GM18520 (cell line): Measurements from ENCODE around the gene ENTPD6.
A peak's percentile ranks its signal among the peaks of the same experiment; 100 is the strongest.

Experiments used
- ATAC-seq: cut with Tn5 transposase; IDR thresholded peaks from one replicate; pipeline ENCODE4 v1.9.1; 2021; ENCODE audit not compliant: unreplicated experiment

ENTPD6 gene

GRCh38 chr20:25187635-25188034, 7.9 kb upstream of the ENTPD6 start:
- no peak for ATAC-seq

- ATAC-seq = no peak
Measured at GRCh38 chr20:25188218-25188617, 7.3 kb upstream of the ENTPD6 start.

GRCh38 chr20:25191051-25191450, 4.5 kb upstream of the ENTPD6 start:
- ATAC-seq = no peak

DNA sequence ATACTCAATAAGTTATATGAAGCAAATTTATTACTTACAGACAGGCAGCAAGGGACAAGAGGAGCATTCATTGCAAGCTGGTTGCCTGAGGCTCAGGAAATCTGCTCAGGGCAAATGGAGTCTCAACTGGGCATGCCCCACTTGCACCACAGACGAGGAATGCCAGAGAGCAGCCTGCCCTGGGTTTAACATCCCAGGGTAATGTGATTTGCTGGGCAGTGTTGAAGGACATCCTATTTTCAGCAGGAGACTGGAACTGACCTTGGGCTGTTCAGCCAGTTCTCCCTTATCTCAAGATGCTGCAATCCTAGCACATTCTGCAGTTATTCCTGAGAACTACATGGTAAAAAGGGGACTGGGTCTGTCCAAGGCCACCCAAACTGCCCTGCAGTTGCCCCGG, 3.8 kb upstream of the ENTPD6 start:
- ATAC-seq = no peak

GRCh38 chr20:25193843-25194242, 1.7 kb upstream of the ENTPD6 start:
- ATAC-seq = no peak

DNA sequence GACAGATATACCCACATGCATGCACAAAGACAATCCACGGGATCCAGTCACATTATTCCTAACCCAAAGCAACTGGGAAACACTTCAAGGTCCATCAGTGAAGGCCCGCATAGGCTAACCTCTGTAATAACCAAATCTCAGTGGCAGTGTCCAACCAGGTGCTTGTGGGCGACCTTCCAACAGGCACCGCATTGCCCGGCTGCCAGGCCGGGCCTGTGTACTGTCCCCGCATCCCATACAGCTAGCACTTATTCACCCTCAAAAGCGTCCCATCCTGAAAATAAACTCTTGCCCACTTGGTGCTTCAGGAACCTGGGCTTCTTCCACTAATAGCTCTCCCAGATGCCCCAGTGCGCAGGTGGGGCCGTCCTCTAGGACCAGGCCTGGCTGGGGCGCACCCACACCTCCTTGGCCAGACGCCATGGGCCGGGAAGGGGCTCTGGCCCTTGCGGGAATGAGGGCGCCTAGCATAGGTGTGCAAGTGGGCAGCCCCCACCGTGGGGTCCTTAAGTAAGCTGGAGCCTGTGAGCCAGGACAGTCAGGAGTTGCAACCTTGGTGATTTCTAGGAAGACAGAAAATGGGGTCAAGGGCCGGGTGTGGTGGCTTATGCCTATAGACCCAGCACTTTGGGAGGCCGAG, 1.1 kb upstream of the ENTPD6 start:
- no peak for ATAC-seq

DNA sequence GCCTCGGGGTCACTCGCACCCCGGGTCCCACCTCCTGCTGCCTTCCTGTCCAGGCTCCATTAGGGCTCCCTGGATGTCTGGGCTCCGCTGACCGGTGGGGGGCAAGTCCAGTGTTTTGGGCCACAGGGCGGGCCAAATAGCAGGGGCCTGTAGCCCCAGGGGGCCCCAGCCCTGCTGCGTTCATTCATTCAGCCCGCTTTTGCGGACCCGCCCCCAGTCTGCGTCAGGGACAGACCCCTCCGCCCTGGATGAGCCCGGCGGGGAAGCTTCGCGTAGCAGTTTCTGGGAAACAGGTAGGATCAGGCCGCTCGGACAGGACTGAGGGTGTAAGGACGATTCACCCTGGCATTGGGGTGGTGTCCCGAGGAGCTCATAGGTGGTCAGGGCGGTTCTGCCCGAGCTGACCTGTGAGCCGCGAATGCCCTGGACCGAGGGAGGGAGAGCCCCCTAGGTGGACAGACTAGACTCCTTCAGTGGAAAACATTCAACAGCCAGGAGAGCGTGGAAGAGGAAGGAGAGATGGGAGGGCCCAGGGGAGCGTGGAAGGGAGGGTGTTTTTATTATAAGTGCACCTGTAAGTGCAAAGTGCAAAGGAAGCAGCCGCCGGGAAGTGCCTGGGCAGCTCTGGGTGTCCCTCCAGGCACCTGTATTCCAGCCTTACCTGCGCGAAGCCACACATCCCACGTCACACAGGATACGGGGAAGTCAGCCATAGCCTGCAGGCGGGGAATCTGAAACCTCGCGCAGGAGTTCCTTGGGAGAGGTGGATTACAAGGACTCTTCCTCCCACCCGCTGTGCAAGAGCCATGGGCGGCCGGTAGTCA, 662 bp downstream of the ENTPD6 start:
- ATAC-seq = peak; percentile 7

DNA sequence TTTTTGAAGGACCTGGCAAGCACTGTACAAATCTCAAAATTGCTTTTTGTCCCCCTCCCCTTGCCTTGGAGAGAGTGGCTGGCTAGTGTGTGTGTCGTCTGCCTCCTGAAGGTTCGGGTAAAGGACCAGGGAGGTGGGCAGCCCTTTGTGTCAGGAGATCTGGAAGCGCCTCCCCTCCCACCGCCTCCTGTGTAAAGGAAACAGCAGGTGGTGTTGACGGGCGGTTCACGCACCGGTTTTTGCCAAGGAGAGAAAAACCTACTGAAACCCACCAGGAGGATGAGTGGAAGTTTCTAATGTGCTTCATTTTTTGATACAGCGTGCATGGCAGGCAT, 1.2 kb downstream of the ENTPD6 start:
- ATAC-seq = no peak

DNA sequence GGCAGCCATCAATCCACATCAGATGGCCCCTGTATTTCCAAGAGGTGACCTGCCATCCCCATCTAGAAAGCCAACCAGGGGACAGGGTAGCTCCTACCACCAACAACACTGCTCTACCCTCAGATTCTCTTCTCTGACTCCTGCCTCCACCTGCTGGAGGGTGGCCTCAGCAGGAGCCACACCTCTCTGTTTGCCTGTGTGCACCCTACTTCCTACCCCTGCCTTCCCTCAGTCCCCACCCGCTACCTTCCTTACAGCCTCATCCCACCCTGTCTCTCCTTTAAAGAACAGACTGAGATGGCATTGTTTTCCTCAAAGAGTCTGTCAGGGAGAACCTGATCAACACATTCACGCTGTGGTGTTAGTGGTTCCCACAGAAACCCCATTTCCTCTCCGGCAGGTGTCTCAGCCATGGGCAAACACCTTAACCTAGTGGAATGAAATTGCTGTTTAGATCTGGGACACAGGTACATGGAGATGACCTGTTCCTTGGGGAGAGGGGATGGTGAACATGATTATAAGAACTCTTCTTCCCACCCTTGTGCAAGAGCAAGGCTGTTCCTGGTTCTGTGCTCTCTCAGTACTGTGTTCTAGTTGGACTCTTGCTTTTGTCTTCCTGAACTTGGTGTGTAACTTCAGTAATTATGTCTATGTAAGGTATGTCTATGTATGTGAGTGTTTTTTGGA, 1.8 kb downstream of the ENTPD6 start:
- no peak for ATAC-seq

GRCh38 chr20:25197870-25198190, 2.3 kb downstream of the ENTPD6 start:
- ATAC-seq = no peak

GRCh38 chr20:25198663-25199383, 3.3 kb downstream of the ENTPD6 start:
- ATAC-seq = no peak

DNA sequence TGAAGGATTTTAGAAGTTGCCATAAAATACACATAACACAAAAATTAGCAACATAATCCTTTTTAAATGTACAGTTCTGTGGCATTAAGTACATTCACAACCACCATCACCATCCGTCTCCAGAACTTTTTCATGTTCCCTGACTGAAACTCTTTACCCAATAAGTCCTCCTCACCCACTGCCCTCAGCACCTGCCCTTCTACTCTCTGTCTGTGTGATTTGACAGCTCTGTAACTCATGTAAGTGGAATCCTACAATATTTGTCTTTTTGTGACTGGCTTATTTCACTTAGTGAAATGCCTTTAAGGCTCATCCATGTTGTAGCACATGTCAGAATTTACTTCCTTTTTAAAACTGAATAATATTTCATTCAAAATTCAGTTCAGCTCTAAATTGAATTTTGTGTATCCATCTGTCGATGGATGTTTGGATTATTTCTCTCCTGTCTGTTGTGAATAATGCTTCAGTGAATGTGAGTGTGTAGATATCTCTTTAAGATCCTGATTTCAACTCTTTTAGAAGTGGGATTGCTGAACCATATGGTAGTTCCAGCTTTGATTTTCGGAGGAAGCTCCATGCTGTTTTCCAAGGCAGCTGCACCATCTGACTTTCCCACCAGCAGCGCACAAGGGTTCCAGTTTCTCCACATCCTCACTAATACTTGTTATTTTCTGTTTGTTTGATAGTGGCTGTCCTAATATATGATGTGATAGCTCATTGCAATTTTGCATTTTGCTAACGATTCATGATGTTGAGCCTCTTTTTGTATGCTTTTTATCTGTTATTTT, 4.2 kb downstream of the ENTPD6 start:
- ATAC-seq = no peak

- ATAC-seq = no peak
Measured at GRCh38 chr20:25203089-25203488, 7.6 kb downstream of the ENTPD6 start.

- no peak for ATAC-seq
Measured at GRCh38 chr20:25203871-25204320, 8.4 kb downstream of the ENTPD6 start.

DNA sequence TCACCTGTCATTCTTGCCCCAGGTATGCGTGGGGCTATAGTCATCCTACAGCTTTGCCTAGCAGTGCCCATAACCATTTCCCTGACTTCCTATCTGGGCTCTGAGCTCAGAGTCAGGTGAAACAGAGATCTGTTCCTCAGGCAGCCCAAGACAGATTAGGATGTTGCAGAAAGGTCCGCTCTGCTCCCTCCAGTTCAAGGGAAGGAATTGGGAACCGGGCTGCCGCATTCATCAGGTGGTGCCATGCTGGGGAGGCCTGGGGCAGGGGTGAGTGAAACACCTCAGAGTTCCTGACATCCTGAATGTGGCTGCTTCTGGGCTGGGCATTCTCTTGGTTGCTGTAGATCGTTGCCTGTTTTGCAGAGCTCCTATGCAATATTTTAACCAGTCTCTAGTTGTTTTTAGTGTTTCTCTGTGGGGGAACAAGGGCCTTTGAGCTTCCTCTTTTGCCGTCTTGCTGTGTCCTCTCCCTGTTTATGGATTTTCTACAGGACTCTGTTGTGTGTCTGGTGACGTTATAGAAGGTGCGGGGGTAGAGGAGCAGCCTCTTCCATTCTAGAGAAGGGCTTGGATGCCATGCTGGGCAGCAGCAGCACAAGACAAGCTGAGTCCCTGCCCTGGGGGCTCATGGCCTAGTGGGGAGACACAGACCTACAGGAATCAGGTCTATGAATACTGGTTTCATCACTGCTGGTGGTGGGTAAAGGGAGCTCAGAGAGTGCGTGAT, 9.2 kb downstream of the ENTPD6 start:
- no peak for ATAC-seq

GRCh38 chr20:25205277-25206062, 10.0 kb downstream of the ENTPD6 start:
- ATAC-seq = no peak

DNA sequence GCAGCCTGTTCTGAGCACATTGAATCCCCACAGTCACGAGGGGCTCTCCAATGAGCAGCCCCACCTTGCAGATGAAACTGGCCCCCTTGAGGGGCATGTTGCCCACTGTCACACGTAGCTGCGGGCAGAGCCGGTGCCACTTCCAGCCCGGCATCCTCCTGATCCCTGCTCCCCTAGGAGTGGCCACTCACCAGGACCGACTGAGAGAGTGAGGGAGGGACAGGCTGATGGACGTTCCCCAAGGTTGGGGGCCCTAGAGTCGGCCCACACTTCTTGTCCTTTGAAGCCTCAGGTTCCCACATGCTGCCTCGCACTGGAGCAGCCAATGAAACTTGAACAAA, 10.5 kb downstream of the ENTPD6 start:
- ATAC-seq = no peak

GRCh38 chr20:25206548-25206947, 11.0 kb downstream of the ENTPD6 start:
- ATAC-seq = no peak

DNA sequence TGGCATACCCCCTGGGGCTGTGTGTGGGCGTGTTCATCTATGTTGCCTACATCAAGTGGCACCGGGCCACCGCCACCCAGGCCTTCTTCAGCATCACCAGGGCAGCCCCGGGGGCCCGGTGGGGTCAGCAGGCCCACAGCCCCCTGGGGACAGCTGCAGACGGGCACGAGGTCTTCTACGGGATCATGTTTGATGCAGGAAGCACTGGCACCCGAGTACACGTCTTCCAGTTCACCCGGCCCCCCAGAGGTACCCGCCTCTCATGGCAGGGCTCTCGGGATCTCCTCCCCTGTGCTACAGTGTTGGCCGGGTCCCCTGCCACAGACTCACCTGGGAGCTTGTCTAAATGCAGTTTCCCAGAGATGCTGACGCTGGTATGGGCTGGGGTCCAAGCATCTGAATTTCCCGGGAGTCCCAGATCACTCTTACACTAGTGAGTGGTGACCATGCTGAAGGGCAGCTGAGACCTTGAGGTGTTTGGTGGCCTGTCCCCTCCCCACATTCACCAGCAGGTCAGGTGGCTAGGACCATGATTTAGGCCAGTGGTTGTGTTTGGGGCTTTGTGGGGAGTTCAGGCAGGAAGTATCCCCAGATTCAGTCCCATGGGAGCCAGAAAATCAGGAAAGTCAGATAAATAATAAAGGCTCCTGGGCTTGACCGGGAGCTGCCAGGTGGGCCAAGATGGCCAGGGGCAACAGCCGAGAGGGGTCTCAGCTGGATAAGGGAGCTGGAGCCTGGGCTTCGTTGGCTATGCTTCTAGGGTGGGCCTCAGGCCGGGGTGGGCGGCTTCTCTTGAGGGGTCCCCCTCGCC, 11.8 kb downstream of the ENTPD6 start:
- no peak for ATAC-seq
